MM.1S (cell line): ENCODE data around the gene LHX1.

Experiments
- CTCF ChIP-seq: fragments of 300-600 bp; sonication (generic); IDR thresholded peaks from 2 replicates; pipeline ENCODE4 v1.5.1; 2016; ENCODE audit warnings: antibody characterized with exemption, low read length, mixed read lengths
- EZH2 ChIP-seq: fragments of 300-600 bp; sonication (generic); optimal IDR thresholded peaks from 2 replicates; pipeline ENCODE3; 2017; ENCODE audit warnings: low read depth, mild to moderate bottlenecking, antibody characterized with exemption, low read length, mixed read lengths
- EZH2phosphoT487 ChIP-seq: fragments of 300-600 bp; sonication (generic); IDR thresholded peaks from 2 replicates; pipeline ENCODE4 v1.6.1; 2018; ENCODE audit warnings: antibody characterized with exemption, low read length

- no peak for TF ChIP-seq CTCF
- no peak for TF ChIP-seq EZH2
- TF ChIP-seq EZH2phosphoT487, result no peak
Observed at GRCh38 chr17:36911001-36911400, 26.3 kb upstream of the LHX1 start.
